Epithelial cell of esophagus (primary cell): ENCODE results near the gene DMAP1.
A peak's percentile ranks its signal among the peaks of the same experiment; 100 is the strongest.

Source experiments
- DNase-seq: peaks from one replicate; pipeline ENCODE4 v3.0.0; 2010; ENCODE audit warnings: low read depth
- H3K4me3 ChIP-seq: 2 replicates; pipeline ENCODE4 v1.5.1; 2011; ENCODE audit warnings: mild to moderate bottlenecking, low read length, control low read depth
- CTCF ChIP-seq: IDR thresholded peaks from 2 replicates; pipeline ENCODE4 v1.5.1; 2011; ENCODE audit warnings: low read depth, mild to moderate bottlenecking, low read length, control low read depth, inconsistent platforms; ENCODE audit not compliant: insufficient read depth; ENCODE audit errors: missing control alignments

The DMAP1 gene

DNA sequence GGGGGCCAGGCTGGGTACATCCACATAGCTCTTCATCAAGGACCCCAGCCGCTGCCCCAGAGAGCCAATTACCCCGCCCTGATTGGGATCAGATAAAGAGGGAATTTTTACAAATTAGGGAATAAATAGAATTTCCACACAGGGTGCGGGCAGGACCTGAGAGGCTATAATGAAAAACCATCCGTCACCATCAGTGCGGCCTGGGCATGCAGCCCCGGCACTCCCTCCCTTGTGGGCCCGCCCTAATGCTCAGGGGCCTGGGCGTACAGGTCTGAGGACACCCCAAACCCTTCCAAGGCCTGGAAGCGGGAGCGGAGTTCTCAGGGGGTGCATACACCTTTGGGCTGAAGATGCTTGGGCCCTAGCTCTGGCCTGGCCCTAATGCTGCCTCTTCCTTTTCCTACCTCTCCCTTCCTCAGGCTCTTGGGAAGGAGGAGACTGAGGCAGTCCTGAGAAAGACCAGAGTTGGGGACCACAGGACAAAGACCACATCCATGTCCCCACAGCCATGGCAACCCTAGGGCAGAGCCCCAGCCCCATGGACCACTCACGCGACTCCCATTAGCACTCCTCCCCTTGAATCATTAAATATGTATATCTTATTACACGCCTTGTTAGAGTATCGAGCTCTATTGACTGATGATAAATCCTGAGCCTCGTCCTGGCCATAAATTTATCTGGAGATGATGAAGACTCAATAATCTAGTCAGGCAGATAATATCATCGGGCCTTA, 16.3 kb downstream of the DMAP1 start:
- no peak for DNase-seq

DNA sequence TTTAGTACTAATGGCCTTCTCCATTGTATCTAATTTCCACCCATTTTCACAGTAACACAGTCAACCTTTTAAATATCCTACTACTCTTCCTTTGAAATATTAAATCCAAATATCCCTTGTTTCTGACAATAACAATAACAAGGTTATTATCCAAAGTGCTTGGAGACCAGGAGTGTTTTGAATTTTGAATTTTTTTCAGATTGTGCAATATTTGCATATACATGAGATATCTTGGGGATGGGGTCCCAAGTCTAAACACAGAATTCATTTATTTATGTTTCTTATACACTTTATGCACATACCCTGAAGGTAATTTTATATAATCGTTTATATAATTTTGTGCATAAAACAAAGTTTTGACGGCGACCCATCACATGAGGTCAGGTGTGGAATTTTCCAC, 17.5 kb downstream of the DMAP1 start:
- TF ChIP-seq CTCF = no peak
- DNase-seq = no peak
- no peak overlapping the region for H3K4me3 ChIP-seq

More for the DNA sequence above, 16.3 kb downstream of the DMAP1 start:
- H3K4me3 ChIP-seq = no peak overlapping the region
- TF ChIP-seq CTCF = no peak

GRCh38 chr1:44233593-44233992, 20.3 kb downstream of the DMAP1 start:
- H3K4me3 ChIP-seq = no peak overlapping the region
- no peak for DNase-seq
- TF ChIP-seq CTCF = no peak

DNA sequence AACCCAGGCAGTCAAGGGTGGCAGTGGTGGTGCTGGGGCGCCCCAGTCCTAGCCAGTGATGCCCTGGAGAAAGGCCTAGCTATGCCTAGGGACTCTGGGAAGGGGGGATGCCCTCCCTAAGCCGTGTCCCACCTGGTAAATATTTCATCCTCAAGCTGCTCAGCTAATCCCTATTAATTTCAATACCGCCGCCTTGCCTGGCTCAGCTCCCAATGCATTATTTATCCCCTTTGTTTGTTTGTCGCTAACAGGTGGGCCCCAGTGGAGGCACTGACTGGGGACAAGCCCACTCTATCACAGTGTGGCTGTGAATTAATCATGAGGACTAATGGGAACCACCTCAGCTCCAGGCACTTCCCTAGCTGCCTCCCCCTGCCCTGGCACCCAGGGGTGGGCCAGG, 22.5 kb downstream of the DMAP1 start:
- DNase-seq = no peak
- no peak for TF ChIP-seq CTCF
- no peak overlapping the region for H3K4me3 ChIP-seq

GRCh38 chr1:44236490-44237272, 23.4 kb downstream of the DMAP1 start:
- no peak for TF ChIP-seq CTCF
- DNase-seq = no peak
- no peak overlapping the region for H3K4me3 ChIP-seq

GRCh38 chr1:44237721-44238457, 24.6 kb downstream of the DMAP1 start:
- DNase-seq = no peak
- peak; percentile 31 for TF ChIP-seq CTCF
- H3K4me3 ChIP-seq = no peak overlapping the region
